WERI-Rb-1 (cell line): ENCODE measurements around the gene CHCHD6.

Experiments used
- DNase-seq: peaks from one replicate; pipeline ENCODE4 v3.0.0-alpha.2; 2020
- H3K27ac ChIP-seq: fragments of 250-450 bp; sonication (Bioruptor Pico); 2 replicates; pipeline ENCODE4 v1.5.1; 2020; ENCODE audit warnings: mild to moderate bottlenecking, moderate library complexity
- H3K27me3 ChIP-seq: fragments of 250-450 bp; sonication (Bioruptor Pico); 2 replicates; pipeline ENCODE4 v1.5.1; 2021; ENCODE audit warnings: mild to moderate bottlenecking, low read depth, moderate library complexity; ENCODE audit not compliant: insufficient read depth, severe bottlenecking
- H3K36me3 ChIP-seq: fragments of 250-450 bp; sonication (Bioruptor Pico); 2 replicates; pipeline ENCODE4 v1.5.1; 2020; ENCODE audit warnings: mild to moderate bottlenecking, moderate library complexity
- H3K4me3 ChIP-seq: 2 replicates; pipeline ENCODE4 v1.5.1; 2011; ENCODE audit warnings: low read depth, mild to moderate bottlenecking, control low read depth, low read length
- H3K9me3 ChIP-seq: fragments of 250-450 bp; sonication (Bioruptor Pico); 2 replicates; pipeline ENCODE4 v1.5.1; 2021; ENCODE audit warnings: mild to moderate bottlenecking, moderate library complexity; ENCODE audit not compliant: severe bottlenecking
- CTCF ChIP-seq: IDR thresholded peaks from 2 replicates; pipeline ENCODE4 v1.5.1; 2011; ENCODE audit warnings: low read depth, mild to moderate bottlenecking, control low read depth, inconsistent platforms, low read length

Gene CHCHD6

GRCh38 chr3:126996905-126997304 lies 292.9 kb downstream of the CHCHD6 start:
- Histone ChIP-seq H3K27ac (no peak overlapping the region), H3K4me3 (no peak overlapping the region), H3K9me3 (no peaks in the 10 kb centered on the region), H3K27me3 (no peaks in the 10 kb centered on the region), H3K36me3 (peaks cover 37% of the 10 kb centered on the region)
- no peak for TF ChIP-seq CTCF
- DNase-seq: no peak

GRCh38 chr3:126997455-126998038 lies 293.5 kb downstream of the CHCHD6 start:
- H3K27ac ChIP-seq: peak overlapping the region; percentile 64
- no peaks in the 10 kb centered on the region for H3K27me3 ChIP-seq
- TF ChIP-seq CTCF: no peak
- DNase-seq: no peak
- peaks cover 33% of the 10 kb centered on the region for H3K36me3 ChIP-seq
- no peak overlapping the region for H3K4me3 ChIP-seq
- no peaks in the 10 kb centered on the region for H3K9me3 ChIP-seq

GRCh38 chr3:126998320-126998719 lies 294.3 kb downstream of the CHCHD6 start:
- Histone ChIP-seq H3K36me3 (peaks cover 31% of the 10 kb centered on the region), H3K9me3 (no peaks in the 10 kb centered on the region), H3K27me3 (no peaks in the 10 kb centered on the region), H3K27ac (peak overlapping the region; percentile 64), H3K4me3 (no peak overlapping the region)
- DNase-seq: peak; percentile 39
- TF ChIP-seq CTCF: no peak

DNA sequence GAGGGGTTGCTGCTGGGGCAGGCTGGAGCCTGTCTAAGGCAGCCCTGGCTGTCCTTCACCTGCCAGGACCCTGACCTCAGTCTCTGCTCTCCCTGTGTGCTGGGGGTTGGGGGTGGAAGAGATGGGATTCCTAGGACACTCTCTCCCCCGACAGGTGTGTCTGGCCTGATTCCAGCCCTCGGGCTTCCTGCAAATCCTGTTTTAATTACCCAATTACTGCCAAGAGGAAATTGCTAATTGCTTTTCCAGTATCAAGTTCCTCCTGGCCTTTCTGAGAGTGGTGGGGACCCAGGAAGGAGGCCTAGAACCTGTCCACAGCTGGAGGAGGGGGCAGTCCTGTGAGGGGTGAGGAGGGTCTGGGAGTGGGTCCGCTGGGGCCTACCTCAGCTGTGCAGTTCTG lies 294.7 kb downstream of the CHCHD6 start:
- Histone ChIP-seq H3K4me3 (no peak overlapping the region), H3K9me3 (no peaks in the 10 kb centered on the region), H3K27me3 (no peaks in the 10 kb centered on the region), H3K36me3 (peaks cover 31% of the 10 kb centered on the region), H3K27ac (peak overlapping the region; percentile 64)
- no peak for DNase-seq
- no peak for TF ChIP-seq CTCF

DNA sequence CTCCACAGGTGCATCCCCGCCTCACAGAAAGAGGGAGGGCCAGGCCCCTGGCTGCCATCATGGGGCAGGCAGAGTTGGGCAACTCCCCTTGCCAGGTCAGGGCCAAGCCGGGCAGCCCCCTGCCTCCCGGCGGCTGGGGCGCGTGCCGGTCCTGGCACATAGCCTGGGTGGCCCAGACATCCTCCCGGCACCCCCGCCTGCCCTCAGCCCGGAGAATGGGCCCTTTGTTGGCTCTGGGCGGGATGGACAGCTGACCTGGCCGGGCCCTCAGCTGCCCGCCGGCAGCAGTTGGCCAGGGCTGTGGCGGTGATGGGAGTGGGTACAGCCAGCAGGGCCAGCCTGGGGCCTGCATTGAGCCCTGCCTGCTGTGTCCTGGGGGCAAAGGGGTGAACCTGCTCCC lies 295.3 kb downstream of the CHCHD6 start:
- no peaks in the 10 kb centered on the region for H3K27me3 ChIP-seq
- H3K36me3 ChIP-seq: peaks cover 27% of the 10 kb centered on the region
- no peak overlapping the region for H3K4me3 ChIP-seq
- H3K27ac ChIP-seq: no peak overlapping the region
- no peak for DNase-seq
- H3K9me3 ChIP-seq: no peaks in the 10 kb centered on the region
- TF ChIP-seq CTCF: no peak

DNA sequence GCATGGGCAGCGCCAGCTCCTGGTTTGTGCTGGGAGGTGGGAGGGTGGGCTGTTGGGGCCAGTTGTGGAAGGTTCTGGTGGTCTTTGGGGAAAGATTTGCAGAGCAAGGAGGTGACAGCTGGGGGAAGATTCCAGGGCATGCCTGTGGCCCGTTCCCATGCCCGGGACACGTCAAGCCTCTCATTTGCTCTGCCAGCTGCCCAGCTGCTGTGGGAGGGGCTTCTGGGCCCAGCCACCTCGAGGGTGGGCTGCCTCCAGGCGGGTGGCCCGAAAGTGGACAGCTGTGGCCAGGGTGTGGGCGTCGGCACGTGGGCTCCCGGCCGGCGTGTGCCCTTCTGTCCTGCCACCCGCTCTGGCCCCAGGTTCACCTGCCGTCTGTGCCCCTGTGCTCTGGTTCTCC lies 296.1 kb downstream of the CHCHD6 start:
- Histone ChIP-seq H3K9me3 (no peaks in the 10 kb centered on the region), H3K27me3 (no peaks in the 10 kb centered on the region), H3K36me3 (peaks cover 24% of the 10 kb centered on the region), H3K4me3 (no peak overlapping the region), H3K27ac (peak overlapping the region; percentile 61)
- TF ChIP-seq CTCF: no peak
- no peak for DNase-seq
